ENCODE measurements around the gene RPAIN.

The RPAIN gene

GRCh38 chr17:5419959-5420653, at the start of gene RPAIN:
Gene RPAIN, plus strand, starts transcription at chr17:5420182. Its CDS starts 29 bp downstream, at chr17:5420211.
- ATAC-seq: peak; percentile 91

GRCh38 chr17:5370411-5370810, 49.6 kb upstream of the RPAIN start:
- TF ChIP-seq OSR1 (CRISPR knock-in tag; IDR thresholded peaks at IDR 0.05): no peak
- TF ChIP-seq ESRRG (CRISPR knock-in tag; IDR thresholded peaks at IDR 0.05): no peak
- TF ChIP-seq ZFP30 (CRISPR knock-in tag; IDR thresholded peaks at IDR 0.05): no peak
- TF ChIP-seq POU6F1 (CRISPR knock-in tag; IDR thresholded peaks at IDR 0.05; ENCODE audit: borderline replicate concordance, low read depth): no peak
- ATAC-seq: no peak

More at GRCh38 chr17:5419959-5420653, at the start of gene RPAIN:
- TF ChIP-seq RARB (CRISPR knock-in tag; IDR thresholded peaks at IDR 0.05) (no peak), ZFP3 (CRISPR knock-in tag; IDR thresholded peaks at IDR 0.05) (no peak), ZC3H10 (CRISPR knock-in tag; IDR thresholded peaks at IDR 0.05) (no peak), PPARA (CRISPR knock-in tag; IDR thresholded peaks at IDR 0.05; ENCODE audit: borderline replicate concordance) (no peak), CSDC2 (CRISPR knock-in tag; IDR thresholded peaks at IDR 0.05) (no peak), SNAI2 (CRISPR knock-in tag; IDR thresholded peaks at IDR 0.05) (no peak), ZNF70 (CRISPR knock-in tag; IDR thresholded peaks at IDR 0.05) (no peak), OSR1 (CRISPR knock-in tag; IDR thresholded peaks at IDR 0.05) (no peak), ARNTL (CRISPR knock-in tag; IDR thresholded peaks at IDR 0.05; ENCODE audit: borderline replicate concordance, low read depth) (no peak), ESRRG (CRISPR knock-in tag; IDR thresholded peaks at IDR 0.05) (no peak), ZNF8 (CRISPR knock-in tag; IDR thresholded peaks at IDR 0.05) (no peak), GLIS3 (CRISPR knock-in tag; IDR thresholded peaks at IDR 0.05) (no peak), TSHZ2 (CRISPR knock-in tag; IDR thresholded peaks at IDR 0.05) (no peak)
- TF ChIP-seq, protein P1, sequence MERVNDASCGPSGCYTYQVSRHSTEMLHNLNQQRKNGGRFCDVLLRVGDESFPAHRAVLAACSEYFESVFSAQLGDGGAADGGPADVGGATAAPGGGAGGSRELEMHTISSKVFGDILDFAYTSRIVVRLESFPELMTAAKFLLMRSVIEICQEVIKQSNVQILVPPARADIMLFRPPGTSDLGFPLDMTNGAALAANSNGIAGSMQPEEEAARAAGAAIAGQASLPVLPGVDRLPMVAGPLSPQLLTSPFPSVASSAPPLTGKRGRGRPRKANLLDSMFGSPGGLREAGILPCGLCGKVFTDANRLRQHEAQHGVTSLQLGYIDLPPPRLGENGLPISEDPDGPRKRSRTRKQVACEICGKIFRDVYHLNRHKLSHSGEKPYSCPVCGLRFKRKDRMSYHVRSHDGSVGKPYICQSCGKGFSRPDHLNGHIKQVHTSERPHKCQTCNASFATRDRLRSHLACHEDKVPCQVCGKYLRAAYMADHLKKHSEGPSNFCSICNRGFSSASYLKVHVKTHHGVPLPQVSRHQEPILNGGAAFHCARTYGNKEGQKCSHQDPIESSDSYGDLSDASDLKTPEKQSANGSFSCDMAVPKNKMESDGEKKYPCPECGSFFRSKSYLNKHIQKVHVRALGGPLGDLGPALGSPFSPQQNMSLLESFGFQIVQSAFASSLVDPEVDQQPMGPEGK (CRISPR knock-in tag; IDR thresholded peaks at IDR 0.05; ENCODE audit: borderline replicate concordance): no peak
- TF ChIP-seq, protein P2, sequence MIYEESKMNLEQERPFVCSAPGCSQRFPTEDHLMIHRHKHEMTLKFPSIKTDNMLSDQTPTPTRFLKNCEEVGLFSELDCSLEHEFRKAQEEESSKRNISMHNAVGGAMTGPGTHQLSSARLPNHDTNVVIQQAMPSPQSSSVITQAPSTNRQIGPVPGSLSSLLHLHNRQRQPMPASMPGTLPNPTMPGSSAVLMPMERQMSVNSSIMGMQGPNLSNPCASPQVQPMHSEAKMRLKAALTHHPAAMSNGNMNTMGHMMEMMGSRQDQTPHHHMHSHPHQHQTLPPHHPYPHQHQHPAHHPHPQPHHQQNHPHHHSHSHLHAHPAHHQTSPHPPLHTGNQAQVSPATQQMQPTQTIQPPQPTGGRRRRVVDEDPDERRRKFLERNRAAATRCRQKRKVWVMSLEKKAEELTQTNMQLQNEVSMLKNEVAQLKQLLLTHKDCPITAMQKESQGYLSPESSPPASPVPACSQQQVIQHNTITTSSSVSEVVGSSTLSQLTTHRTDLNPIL (CRISPR knock-in tag; IDR thresholded peaks at IDR 0.05; ENCODE audit: low read depth): no peak

- no peak for ATAC-seq
- no peak for TF ChIP-seq OSR1 (CRISPR knock-in tag; IDR thresholded peaks at IDR 0.05)
- no peak for TF ChIP-seq ZNF70 (CRISPR knock-in tag; IDR thresholded peaks at IDR 0.05)
- TF ChIP-seq RARB (CRISPR knock-in tag; IDR thresholded peaks at IDR 0.05): no peak
- no peak for TF ChIP-seq TOX (CRISPR knock-in tag; IDR thresholded peaks at IDR 0.05; ENCODE audit: borderline replicate concordance)
- TF ChIP-seq TSHZ2 (CRISPR knock-in tag; IDR thresholded peaks at IDR 0.05): no peak
- TF ChIP-seq, protein P1 (CRISPR knock-in tag; IDR thresholded peaks at IDR 0.05; ENCODE audit: borderline replicate concordance): no peak
- TF ChIP-seq SNAI2 (CRISPR knock-in tag; IDR thresholded peaks at IDR 0.05): no peak
- TF ChIP-seq ARNTL (CRISPR knock-in tag; IDR thresholded peaks at IDR 0.05; ENCODE audit: borderline replicate concordance, low read depth): no peak
- no peak for TF ChIP-seq ESRRG (CRISPR knock-in tag; IDR thresholded peaks at IDR 0.05)
- TF ChIP-seq, protein P3, sequence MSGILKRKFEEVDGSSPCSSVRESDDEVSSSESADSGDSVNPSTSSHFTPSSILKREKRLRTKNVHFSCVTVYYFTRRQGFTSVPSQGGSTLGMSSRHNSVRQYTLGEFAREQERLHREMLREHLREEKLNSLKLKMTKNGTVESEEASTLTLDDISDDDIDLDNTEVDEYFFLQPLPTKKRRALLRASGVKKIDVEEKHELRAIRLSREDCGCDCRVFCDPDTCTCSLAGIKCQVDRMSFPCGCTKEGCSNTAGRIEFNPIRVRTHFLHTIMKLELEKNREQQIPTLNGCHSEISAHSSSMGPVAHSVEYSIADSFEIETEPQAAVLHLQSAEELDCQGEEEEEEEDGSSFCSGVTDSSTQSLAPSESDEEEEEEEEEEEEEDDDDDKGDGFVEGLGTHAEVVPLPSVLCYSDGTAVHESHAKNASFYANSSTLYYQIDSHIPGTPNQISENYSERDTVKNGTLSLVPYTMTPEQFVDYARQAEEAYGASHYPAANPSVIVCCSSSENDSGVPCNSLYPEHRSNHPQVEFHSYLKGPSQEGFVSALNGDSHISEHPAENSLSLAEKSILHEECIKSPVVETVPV (CRISPR knock-in tag; IDR thresholded peaks at IDR 0.05): no peak
- no peak for TF ChIP-seq ZFP30 (CRISPR knock-in tag; IDR thresholded peaks at IDR 0.05)
- TF ChIP-seq POU6F1 (CRISPR knock-in tag; IDR thresholded peaks at IDR 0.05; ENCODE audit: borderline replicate concordance, low read depth): no peak
- no peak for TF ChIP-seq ZNF565 (CRISPR knock-in tag; conservative IDR thresholded peaks at IDR 0.05; ENCODE audit: low read depth)
Measured at GRCh38 chr17:5373112-5373511, 46.9 kb upstream of the RPAIN start.

Data from SK-N-SH treated with all-trans-retinoic acid at 6 μM for 48 hours (cell line).